ENCODE measurements around the gene PDYN.

DNA sequence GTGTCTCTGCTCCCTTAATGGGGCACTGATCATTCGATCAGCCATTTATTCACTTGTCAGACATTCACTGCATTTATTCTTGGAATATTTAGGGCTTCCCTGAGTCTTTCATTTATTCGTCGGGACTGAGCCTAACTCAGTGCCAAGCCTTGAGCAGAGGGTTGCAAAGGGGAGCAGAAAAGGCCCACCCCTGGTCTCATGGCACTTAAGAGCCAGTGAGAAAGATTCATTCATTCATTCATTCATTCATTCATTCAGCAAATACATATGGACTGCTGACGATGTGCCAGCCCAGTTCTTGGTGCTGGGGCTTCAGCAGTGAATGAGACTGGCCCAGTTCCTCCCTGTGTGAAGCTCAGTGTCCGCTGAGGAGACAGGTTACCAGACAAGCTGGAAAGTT lies 62.0 kb downstream of the PDYN start:
- no peak for TF ChIP-seq ZNF274 (IDR thresholded peaks at IDR 0.05; ENCODE audit: low read depth, low read length)
- no peak for TF ChIP-seq YY1 (IDR thresholded peaks at IDR 0.05; ENCODE audit: insufficient read depth, insufficient read length)
- no peak for TF ChIP-seq SUZ12 (IDR thresholded peaks at IDR 0.05; ENCODE audit: extremely low read depth, insufficient read depth, insufficient read length)

Data from NT2/D1 (cell line).